Endothelial cell of umbilical vein (primary cell): ENCODE results near the gene TEC. TPM values are rescaled to one million over a fixed set of nuclear protein-coding genes. Genes with fewer than 3 reads are reported as not detected.

Experiments
- BruUV-seq: library from RNA; stranded (reverse); fragments of 400-500 nt; replicated peaks from 2 replicates; lab custom pipeline; 2021; lab: Mats Ljungman, UMichigan
- CTCF ChIA-PET: fragments of 300-600, 350-600 bp; sonication (Branson Sonifier 250); formaldehyde crosslinking; loops from one replicate; lab custom pipeline; 2021; ENCODE audit warnings: antibody characterized with exemption, inconsistent platforms; lab: Charles Lee
- POLR2A ChIA-PET: fragments of 300-600, 350-600 bp; sonication (Branson Sonifier 250); formaldehyde crosslinking; loops from one replicate; lab custom pipeline; 2021; ENCODE audit warnings: antibody characterized with exemption, inconsistent platforms; lab: Charles Lee
- DNase-seq: peaks from one replicate; pipeline ENCODE4 v3.0.0-alpha.2; 2011; ENCODE audit warnings: low read depth, low spot score
- FAIRE-seq: peaks from 2 replicates; lab custom pipeline; 2011; peaks lifted over from hg19 to GRCh38; lab: Jason Lieb, UNC
- H2AFZ ChIP-seq: 2 replicates; pipeline ENCODE4 v1.6.0; 2012; ENCODE audit warnings: low read depth, low read length, control low read depth, inconsistent platforms
- H3K27ac ChIP-seq: 2 replicates; pipeline ENCODE4 v1.5.1; 2011; ENCODE audit warnings: low read depth, mild to moderate bottlenecking, control low read depth, low read length, moderate library complexity; ENCODE audit not compliant: insufficient read depth
- H3K27me3 ChIP-seq, 2 experiments: 2 replicates each; pipeline versions ENCODE4 v1.6.0 to v1.6.1; 2011; ENCODE audit warnings: low read length in 2 of 2, mixed read lengths in 1 of 2; ENCODE audit not compliant: control insufficient read depth in 2 of 2, insufficient read depth in 2 of 2
- H3K36me3 ChIP-seq, 2 experiments: 2 replicates in 1 of 2; 3 replicates in 1 of 2; pipeline ENCODE4 v1.5.1; 2011; ENCODE audit warnings: low read length in 2 of 2, mild to moderate bottlenecking in 1 of 2, moderate library complexity in 1 of 2; ENCODE audit not compliant: control insufficient read depth in 2 of 2, insufficient read depth in 2 of 2; ENCODE audit errors: extremely low read depth in 1 of 2
- H3K4me1 ChIP-seq: 3 replicates; pipeline ENCODE4 v1.5.1; 2011; ENCODE audit warnings: mild to moderate bottlenecking, low read length; ENCODE audit not compliant: control insufficient read depth, insufficient read depth; ENCODE audit errors: extremely low read depth
- H3K4me2 ChIP-seq: 2 replicates; pipeline ENCODE4 v1.6.1; 2011; ENCODE audit warnings: low read length, control low read depth, mixed read lengths; ENCODE audit not compliant: insufficient read depth
- H3K4me3 ChIP-seq, 3 experiments: fragments of 200-600 bp in 1 of 3; sonication (generic), shearing (Covaris generic) in 1 of 3; replicated peaks in 1 of 3; 2 replicates each; pipeline ENCODE4 v1.5.1; 2011 to 2016; ENCODE audit warnings: control low read depth in 3 of 3, low read length in 3 of 3, mild to moderate bottlenecking in 2 of 3, inconsistent platforms in 1 of 3, low read depth in 1 of 3, moderate library complexity in 1 of 3; ENCODE audit not compliant: insufficient read depth in 1 of 3
- H3K79me2 ChIP-seq: 2 replicates; pipeline ENCODE4 v1.6.0; 2012; ENCODE audit warnings: low read length, inconsistent platforms; ENCODE audit not compliant: control insufficient read depth, insufficient read depth
- H3K9ac ChIP-seq: replicated peaks from 2 replicates; pipeline ENCODE3; 2011; ENCODE audit warnings: low read length, control low read depth; ENCODE audit not compliant: insufficient read depth; ENCODE audit errors: extremely low read depth
- H3K9me1 ChIP-seq: replicated peaks from 3 replicates; pipeline ENCODE4 v1.6.0; 2011; ENCODE audit warnings: mild to moderate bottlenecking, low read length; ENCODE audit not compliant: control insufficient read depth, insufficient read depth; ENCODE audit errors: extremely low read depth
- H3K9me3 ChIP-seq: replicated peaks from 2 replicates; pipeline ENCODE4 v1.5.1; 2012; ENCODE audit warnings: low read length, inconsistent platforms; ENCODE audit not compliant: control insufficient read depth, insufficient read depth
- H4K20me1 ChIP-seq: replicated peaks from 2 replicates; pipeline ENCODE3; 2011; ENCODE audit warnings: mild to moderate bottlenecking, low read length; ENCODE audit not compliant: control insufficient read depth, insufficient read depth; ENCODE audit errors: extremely low read depth
- CTCF ChIP-seq, 2 donors: IDR thresholded peaks; 1 replicate in 1 of 2; 2 replicates in 1 of 2; pipeline ENCODE4 v1.5.1; 2011; ENCODE audit warnings: low read length in 2 of 2, mild to moderate bottlenecking in 2 of 2, moderate library complexity in 2 of 2, control low read depth in 1 of 2, inconsistent platforms in 1 of 2, low read depth in 1 of 2; ENCODE audit not compliant: insufficient read depth in 1 of 2; ENCODE audit errors: extremely low read depth in 1 of 2
- EZH2 ChIP-seq: IDR thresholded peaks from 2 replicates; pipeline ENCODE4 v1.6.1; 2012; ENCODE audit warnings: borderline replicate concordance, low read depth, mild to moderate bottlenecking, moderate library complexity, low read length, inconsistent platforms; ENCODE audit not compliant: severe bottlenecking
- FOS ChIP-seq: IDR thresholded peaks from 2 replicates; pipeline ENCODE4 v1.6.1; 2011; ENCODE audit warnings: mild to moderate bottlenecking, low read length, moderate library complexity, borderline replicate concordance; ENCODE audit not compliant: insufficient read depth
- GATA2 ChIP-seq: IDR thresholded peaks from 2 replicates; pipeline ENCODE4 v1.7.0; 2011; ENCODE audit warnings: low read depth, mild to moderate bottlenecking, moderate library complexity, mixed read lengths, low read length; ENCODE audit not compliant: insufficient read length, insufficient read depth
- JUN ChIP-seq: IDR thresholded peaks from 2 replicates; pipeline ENCODE4 v1.6.1; 2011; ENCODE audit warnings: borderline replicate concordance, low read depth; ENCODE audit not compliant: insufficient read length, insufficient read depth
- MAX ChIP-seq: IDR thresholded peaks from 2 replicates; pipeline ENCODE4 v1.6.1; 2011; ENCODE audit not compliant: insufficient read depth, insufficient read length
- MYC ChIP-seq: IDR thresholded peaks from one replicate; pipeline ENCODE4 v1.6.1; 2011; ENCODE audit warnings: mild to moderate bottlenecking, low read depth, low read length
- POLR2A ChIP-seq: IDR thresholded peaks from 2 replicates; pipeline ENCODE4 v1.6.1; 2012; ENCODE audit warnings: low read depth, mild to moderate bottlenecking, control low read depth, low read length
- POLR2AphosphoS5 ChIP-seq: IDR thresholded peaks from 2 replicates; pipeline ENCODE4 v1.6.1; 2012; ENCODE audit warnings: low read depth, mild to moderate bottlenecking, control low read depth, low read length, moderate library complexity; ENCODE audit not compliant: insufficient read depth
- dilution Hi-C: fragments of 300-500 bp; cut with MboI; formaldehyde crosslinking; loops from one replicate; pipeline ENCODE4 v1.15.0; 2019; ENCODE audit warnings: low sequenced_read_pairs; ENCODE audit not compliant: extremely low pct_ligation_motif_present
- intact Hi-C: fragments of 100-400 bp; cut with micrococcal nuclease; formaldehyde crosslinking; loops from one replicate; pipeline ENCODE4 v1.10.0; 2022
- polyA plus RNA-seq, 4 experiments: library from polyadenylated mRNA; depleted of rRNA in 3 of 4; stranded (reverse) in 3 of 4; unstranded in 1 of 4; fragments of >200 nt; gene quantifications; 2 replicates each; pipeline versions ENCODE4 v1.2.1 to v1.2.3, GENCODE V29; 2011 to 2012; ENCODE audit warnings: missing spikeins in 1 of 4
- total RNA-seq: library from RNA; stranded (reverse); gene quantifications from 2 replicates; pipeline ENCODE4 v1.2.3, GENCODE V29; 2021

TEC gene
- total and polyA plus RNA-seq, 2 donors (not counting 3 experiments of a cell fraction or from before 2014, with no cell fraction given), result 0.08 to 0.86 TPM

GRCh38 chr4:48271626-48272025, 2.0 kb upstream of the TEC start:
- peaks cover 0 to 2% of the 10 kb centered on the region in 2 experiments for H3K27me3 ChIP-seq
- DNase-seq (no peak), FAIRE-seq (no peak)
- TF ChIP-seq CTCF (IDR thresholded peaks at IDR 0.05; ENCODE audit: extremely low read depth in 1 of 2, insufficient read depth in 1 of 2, low read depth in 1 of 2, low read length in 2 of 2), result no peak
- no peak for TF ChIP-seq POLR2A
- TF ChIP-seq POLR2AphosphoS5, result no peak
- no peak for TF ChIP-seq GATA2
- no peak for TF ChIP-seq JUN
- no peak for TF ChIP-seq MAX
- no peak for TF ChIP-seq FOS
- TF ChIP-seq EZH2, result no peak
- no peak for TF ChIP-seq MYC
- no peaks in the 10 kb centered on the region for H4K20me1 ChIP-seq
- H3K36me3 ChIP-seq, result no peaks in the 10 kb centered on the region
- no peaks in the 10 kb centered on the region for H3K9me3 ChIP-seq
- dilution Hi-C loops, result no loop called here
- no peak overlapping the region for H3K9ac ChIP-seq
- BruUV-seq, result no TSS peak
- no peak overlapping the region for H2AFZ ChIP-seq
- H3K27ac ChIP-seq, result no peak overlapping the region
- ChIA-PET CTCF (no interaction called here), POLR2A (no interaction called here)
- intact Hi-C loops, result no loop called here
- no peaks in the 10 kb centered on the region for H3K79me2 ChIP-seq
- no peak overlapping the region for H3K4me3 ChIP-seq
- no peaks in the 10 kb centered on the region for H3K9me1 ChIP-seq
- no peak overlapping the region for H3K4me2 ChIP-seq
- H3K4me1 ChIP-seq, result peaks cover 2% of the 10 kb centered on the region
